Measurements from ENCODE around the gene SCYL1. TPM values are rescaled to one million over a fixed set of nuclear protein-coding genes. Genes with fewer than 3 reads are reported as not detected.
"Not testable (repeated sequence)": the region's sequence is repeated elsewhere in the genome, so short reads cannot be mapped to it uniquely, and the experiment has no call there.

SCYL1 gene
- total RNA-seq, 2 donors from 2014 or later = 55.0 to 62.3 TPM

DNA sequence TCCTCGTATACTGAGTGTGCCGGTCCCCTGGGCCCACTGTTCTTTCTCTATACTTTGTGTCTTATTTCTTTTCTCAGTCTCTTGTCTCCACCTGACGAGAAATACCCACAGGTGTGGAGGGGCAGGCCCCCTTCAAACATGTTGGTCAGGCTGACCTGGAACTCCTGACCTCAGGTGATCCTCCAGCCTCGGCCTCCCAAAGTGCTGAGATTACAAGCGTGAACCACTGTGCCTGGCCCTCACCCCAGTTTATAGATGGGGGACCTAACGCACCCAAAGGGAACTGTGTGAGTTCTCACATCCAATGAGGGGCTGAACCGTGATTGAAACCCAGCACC lies 1.3 kb upstream of the SCYL1 start:
- H3K27me3 ChIP-seq; H3K4me3 ChIP-seq; intact Hi-C loops (cut with DNase I); ATAC-seq; DNase-seq; H3K9me3 ChIP-seq; H3K36me3 ChIP-seq (replicated peaks in 1 of 2; ENCODE audit: insufficient read depth in 1 of 2, low read depth in 2 of 2): not testable (repeated sequence)
- Histone ChIP-seq H3K27ac (peak overlapping the region in 2 of 4 donors; percentile 8 to 13), H3K4me1 (peaks cover 27% of the 10 kb centered on the region)
- WGBS, 2 donors = 85 to 94% methylated on average over 7 of the region's 7 CpGs

DNA sequence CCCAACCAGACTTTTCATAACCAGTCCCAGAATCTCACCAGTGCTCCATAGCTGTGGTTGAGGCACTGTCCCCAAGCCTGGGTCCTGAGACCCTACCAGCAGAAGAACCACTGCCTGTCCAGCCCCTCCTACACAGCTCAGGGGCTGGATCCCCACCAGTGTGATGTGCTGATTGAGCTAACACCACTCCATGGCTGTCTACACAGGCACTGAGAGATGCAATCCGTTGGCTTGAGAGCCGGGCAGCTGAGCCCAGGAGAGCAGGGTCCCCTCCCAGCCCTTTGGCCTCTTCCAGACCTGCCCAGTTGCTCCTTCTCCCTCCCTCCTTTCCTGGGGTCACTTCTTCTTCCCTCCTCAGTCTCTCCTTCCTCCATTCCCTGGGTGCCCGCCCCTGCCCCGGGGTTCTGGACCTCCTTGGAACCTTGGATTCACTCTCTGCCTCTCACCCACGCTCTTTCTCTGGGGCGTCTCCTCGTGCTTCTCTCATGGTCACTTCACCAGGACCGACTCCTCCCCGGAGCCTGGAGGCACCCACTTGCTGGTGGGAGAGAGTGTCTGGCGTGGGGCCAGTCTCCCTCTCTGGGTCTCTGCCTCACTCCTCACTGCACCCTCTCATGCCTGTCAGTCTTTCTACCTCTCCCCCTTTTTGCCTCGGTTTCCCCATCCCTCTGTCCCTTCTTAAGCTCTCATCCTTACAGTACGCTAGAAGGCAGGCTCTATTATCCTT lies 706 bp upstream of the SCYL1 start:
- 35 to 46% methylated on average over 12 of the region's 12 CpGs for WGBS, 2 donors
- intact Hi-C loops (cut with DNase I) = no loop called here
- H3K27ac ChIP-seq = peak overlapping the region; percentile 8 to 66 (median 34)
- peaks cover 30% of the 10 kb centered on the region for H3K4me1 ChIP-seq
- H3K36me3 ChIP-seq (replicated peaks in 1 of 2; ENCODE audit: insufficient read depth in 1 of 2, low read depth in 2 of 2) = no peaks in the 10 kb centered on the region
- H3K9me3 ChIP-seq = no peaks in the 10 kb centered on the region
- TF ChIP-seq POLR2A (IDR thresholded peaks at IDR 0.05) = no peak
- TF ChIP-seq, protein P1, sequence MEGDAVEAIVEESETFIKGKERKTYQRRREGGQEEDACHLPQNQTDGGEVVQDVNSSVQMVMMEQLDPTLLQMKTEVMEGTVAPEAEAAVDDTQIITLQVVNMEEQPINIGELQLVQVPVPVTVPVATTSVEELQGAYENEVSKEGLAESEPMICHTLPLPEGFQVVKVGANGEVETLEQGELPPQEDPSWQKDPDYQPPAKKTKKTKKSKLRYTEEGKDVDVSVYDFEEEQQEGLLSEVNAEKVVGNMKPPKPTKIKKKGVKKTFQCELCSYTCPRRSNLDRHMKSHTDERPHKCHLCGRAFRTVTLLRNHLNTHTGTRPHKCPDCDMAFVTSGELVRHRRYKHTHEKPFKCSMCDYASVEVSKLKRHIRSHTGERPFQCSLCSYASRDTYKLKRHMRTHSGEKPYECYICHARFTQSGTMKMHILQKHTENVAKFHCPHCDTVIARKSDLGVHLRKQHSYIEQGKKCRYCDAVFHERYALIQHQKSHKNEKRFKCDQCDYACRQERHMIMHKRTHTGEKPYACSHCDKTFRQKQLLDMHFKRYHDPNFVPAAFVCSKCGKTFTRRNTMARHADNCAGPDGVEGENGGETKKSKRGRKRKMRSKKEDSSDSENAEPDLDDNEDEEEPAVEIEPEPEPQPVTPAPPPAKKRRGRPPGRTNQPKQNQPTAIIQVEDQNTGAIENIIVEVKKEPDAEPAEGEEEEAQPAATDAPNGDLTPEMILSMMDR (IDR thresholded peaks at IDR 0.05) = no peak
- peak; percentile 46 to 56 (median 53) for DNase-seq
- ATAC-seq = peak; percentile 13
- no peak overlapping the region for H3K4me3 ChIP-seq
- no peaks in the 10 kb centered on the region for H3K27me3 ChIP-seq

DNA sequence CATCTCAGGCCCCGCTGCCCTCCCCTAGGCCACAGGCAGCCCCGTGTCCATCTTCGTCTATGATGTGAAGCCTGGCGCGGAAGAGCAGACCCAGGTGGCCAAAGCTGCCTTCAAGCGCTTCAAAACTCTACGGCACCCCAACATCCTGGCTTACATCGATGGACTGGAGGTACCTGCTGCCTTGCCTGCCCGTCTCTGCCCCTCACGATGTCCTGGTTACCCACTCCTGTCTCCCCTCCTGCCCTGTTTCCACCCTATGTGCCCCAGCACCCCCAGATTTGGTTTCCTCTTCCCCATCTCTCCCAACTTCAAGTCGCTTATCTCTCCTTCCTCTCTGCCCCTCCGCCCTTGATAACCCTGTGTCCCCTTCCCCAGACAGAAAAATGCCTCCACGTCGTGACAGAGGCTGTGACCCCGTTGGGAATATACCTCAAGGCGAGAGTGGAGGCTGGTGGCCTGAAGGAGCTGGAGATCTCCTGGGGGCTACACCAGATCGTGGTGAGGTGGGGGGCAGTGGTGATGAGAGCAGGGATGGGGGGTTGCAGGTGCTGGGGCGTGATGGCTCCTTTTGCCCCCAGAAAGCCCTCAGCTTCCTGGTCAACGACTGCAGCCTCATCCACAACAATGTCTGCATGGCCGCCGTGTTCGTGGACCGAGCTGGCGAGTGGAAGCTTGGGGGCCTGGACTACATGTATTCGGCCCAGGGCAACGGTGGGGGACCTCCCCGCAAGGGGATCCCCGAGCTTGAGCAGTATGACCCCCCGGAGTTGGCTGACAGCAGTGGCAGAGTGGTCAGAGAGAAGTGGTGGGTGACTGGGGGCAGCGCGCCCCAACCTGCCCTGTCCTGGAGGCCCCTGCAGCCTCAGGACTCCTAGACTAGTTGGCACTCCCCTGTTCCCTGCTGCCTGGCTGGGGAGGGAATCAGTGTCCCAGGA lies 930 bp downstream of the SCYL1 start:
- ATAC-seq (no peak), DNase-seq (no peak)
- no peak for TF ChIP-seq POLR2A (IDR thresholded peaks at IDR 0.05)
- TF ChIP-seq, protein P1 (IDR thresholded peaks at IDR 0.05) = no peak
- no peaks in the 10 kb centered on the region for H3K9me3 ChIP-seq
- H3K27me3 ChIP-seq = no peaks in the 10 kb centered on the region
- H3K27ac ChIP-seq = peak overlapping the region in 3 of 4 donors; percentile 72 to 90 (median 89)
- peaks cover 34% of the 10 kb centered on the region for H3K4me1 ChIP-seq
- H3K4me3 ChIP-seq = peak overlapping the region; percentile 56 to 64
- intact Hi-C loops (cut with DNase I) = no loop called here
- peaks cover 0 to 3% of the 10 kb centered on the region in 2 donors for H3K36me3 ChIP-seq (replicated peaks in 1 of 2; ENCODE audit: insufficient read depth in 1 of 2, low read depth in 2 of 2)
- 36 to 42% methylated on average over 26 to 31 of the region's 31 CpGs for WGBS, 2 donors

DNA sequence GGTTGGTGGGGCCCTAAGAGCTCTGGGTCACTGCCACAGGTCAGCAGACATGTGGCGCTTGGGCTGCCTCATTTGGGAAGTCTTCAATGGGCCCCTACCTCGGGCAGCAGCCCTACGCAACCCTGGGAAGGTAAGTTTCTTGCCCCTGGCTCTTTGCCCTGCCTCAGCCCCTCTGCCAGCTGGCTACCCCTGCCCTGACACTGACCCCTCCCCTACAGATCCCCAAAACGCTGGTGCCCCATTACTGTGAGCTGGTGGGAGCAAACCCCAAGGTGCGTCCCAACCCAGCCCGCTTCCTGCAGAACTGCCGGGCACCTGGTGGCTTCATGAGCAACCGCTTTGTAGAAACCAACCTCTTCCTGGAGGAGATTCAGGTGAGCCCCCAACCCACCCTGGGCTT lies 1.9 kb downstream of the SCYL1 start:
- Histone ChIP-seq H3K4me1 (peaks cover 34% of the 10 kb centered on the region), H3K9me3 (no peaks in the 10 kb centered on the region), H3K36me3 (replicated peaks in 1 of 2; ENCODE audit: insufficient read depth in 1 of 2, low read depth in 2 of 2) (peaks cover 0 to 9% of the 10 kb centered on the region in 2 donors), H3K27ac (no peak overlapping the region), H3K27me3 (no peaks in the 10 kb centered on the region), H3K4me3 (no peak overlapping the region)
- intact Hi-C loops (cut with DNase I) = no loop called here
- no peak for TF ChIP-seq POLR2A (IDR thresholded peaks at IDR 0.05)
- TF ChIP-seq, protein P1 (IDR thresholded peaks at IDR 0.05) = no peak
- no peak for DNase-seq
- WGBS, 2 donors = 84 to 89% methylated on average over 4 to 8 of the region's 8 CpGs
- no peak for ATAC-seq

DNA sequence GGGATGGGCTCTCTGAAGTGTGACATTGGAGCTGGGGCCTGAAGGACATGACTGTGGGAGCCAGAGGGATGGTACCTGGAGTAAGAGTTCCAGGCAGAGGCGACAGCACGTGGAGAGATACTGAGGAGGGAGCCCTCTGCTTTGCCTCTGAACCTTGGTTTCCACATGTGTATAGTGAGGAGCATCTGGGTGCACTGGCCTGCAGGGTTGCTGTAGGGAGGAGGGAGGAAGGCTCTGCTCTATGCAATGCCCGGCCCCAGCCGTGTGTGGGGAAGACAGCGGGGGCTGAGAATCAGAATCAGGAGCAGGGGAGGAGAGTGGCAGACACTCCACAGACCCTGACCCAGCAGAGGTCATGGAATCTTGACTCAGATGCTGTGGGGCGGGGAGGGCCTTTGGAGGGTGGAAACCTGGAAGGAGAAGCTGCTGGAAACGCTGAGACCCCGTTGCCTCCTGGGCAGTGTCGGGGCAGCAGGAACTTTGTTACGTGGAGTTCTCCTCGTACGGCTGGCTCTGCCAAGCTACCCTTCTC lies 4.0 kb downstream of the SCYL1 start:
- Histone ChIP-seq H3K27ac (no peak overlapping the region), H3K9me3 (no peaks in the 10 kb centered on the region), H3K36me3 (replicated peaks in 1 of 2; ENCODE audit: insufficient read depth in 1 of 2, low read depth in 2 of 2) (peaks cover 0 to 18% of the 10 kb centered on the region in 2 donors), H3K27me3 (no peaks in the 10 kb centered on the region), H3K4me1 (peaks cover 27% of the 10 kb centered on the region), H3K4me3 (no peak overlapping the region)
- WGBS, 2 donors = 85 to 87% methylated on average over 10 to 12 of the region's 12 CpGs
- DNase-seq = no peak
- intact Hi-C loops (cut with DNase I) = no loop called here
- TF ChIP-seq POLR2A (IDR thresholded peaks at IDR 0.05) = no peak
- TF ChIP-seq, protein P1 (IDR thresholded peaks at IDR 0.05) = no peak
- ATAC-seq = no peak

Measured in body of pancreas (tissue), 4 donors.